HUDEP-2 (cell line): ENCODE results near the gene RBMS1.

Experiments
- DNase-seq, 76 experiments: peaks; one replicate each; lab custom pipeline; 2025; ENCODE audit not compliant: unreplicated experiment in 76 of 76; lab: John Stamatoyannopoulos, UW

Gene RBMS1

GRCh38 chr2:160389875-160390274 is 103.7 kb downstream of the RBMS1 start:
- DNase-seq, result no peak

DNA sequence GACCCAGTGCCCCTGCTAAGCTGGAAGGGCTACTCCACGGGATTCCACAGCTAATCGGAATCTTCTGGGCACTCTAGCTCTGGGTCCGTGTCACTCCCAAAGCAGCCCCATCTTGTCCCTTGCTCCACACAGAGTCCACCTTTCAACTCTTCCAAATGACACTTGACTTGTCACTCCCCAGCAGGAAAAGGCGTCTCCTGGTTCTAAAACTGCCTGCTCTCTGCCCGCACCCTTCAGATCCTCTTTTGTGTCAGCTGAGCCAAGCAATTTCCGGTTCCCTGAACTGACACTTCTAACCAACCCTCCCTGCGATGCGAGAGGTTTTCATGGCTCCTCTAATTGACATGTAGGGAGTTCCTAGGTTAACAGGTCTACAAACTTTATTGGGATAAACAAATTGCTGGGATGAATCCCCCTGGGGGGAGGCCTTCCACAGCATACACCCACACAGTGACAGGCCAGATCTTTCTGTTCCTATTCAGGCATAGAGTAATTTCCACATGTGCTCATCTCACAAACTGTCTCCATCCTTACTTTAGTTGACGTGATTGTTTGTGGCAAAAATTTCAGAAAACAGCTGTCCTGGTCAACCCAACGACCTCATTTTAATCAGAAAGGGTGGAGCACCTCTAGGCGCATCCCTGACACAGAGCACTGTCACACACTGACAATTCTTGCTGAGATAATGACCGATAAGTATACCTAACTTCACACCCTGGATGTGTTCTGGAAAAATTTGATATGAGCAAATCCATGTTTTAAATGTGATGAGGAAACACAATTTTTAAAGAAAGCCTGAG is 104.9 kb downstream of the RBMS1 start:
- peak in 5 of 76 experiments; percentile 4 to 26 (median 11) for DNase-seq

DNA sequence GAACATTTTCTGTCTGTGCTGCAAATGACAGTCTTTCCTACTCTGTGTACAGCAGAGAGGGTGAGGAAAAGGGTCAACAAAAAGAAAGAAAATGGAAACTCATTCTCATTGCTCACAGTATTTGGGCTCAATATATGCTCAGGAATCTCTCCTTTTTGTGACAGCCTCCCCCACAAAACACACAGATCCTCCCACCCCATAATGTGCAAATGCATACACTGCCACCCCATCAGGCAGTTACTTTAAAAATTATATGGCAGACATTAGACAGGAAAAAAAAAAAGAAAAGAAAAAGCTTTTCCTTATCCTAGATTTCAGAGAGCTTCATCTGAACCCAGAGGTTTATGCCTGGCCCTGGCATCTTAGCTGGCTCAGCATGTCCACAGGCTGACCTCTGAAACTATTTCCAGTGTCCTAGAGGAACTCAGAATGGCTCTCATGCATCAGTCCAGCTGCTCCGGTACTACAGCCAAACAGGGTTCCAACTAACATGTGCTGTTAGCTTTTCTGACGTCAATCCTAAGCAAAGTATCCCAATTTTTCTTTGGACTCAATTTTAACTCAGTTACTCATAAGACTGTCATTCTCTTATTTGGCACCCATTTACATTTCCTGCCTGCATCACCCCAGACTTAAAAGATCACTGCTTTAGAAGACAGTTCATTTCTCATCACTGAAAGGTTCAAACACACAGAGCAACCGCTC is 105.9 kb downstream of the RBMS1 start:
- no peak for DNase-seq

GRCh38 chr2:160384791-160385190 is 108.8 kb downstream of the RBMS1 start:
- no peak for DNase-seq

- DNase-seq, result peak in 8 of 76 experiments; percentile 4 to 30 (median 16)
Observed at GRCh38 chr2:160381425-160381951, 112.1 kb downstream of the RBMS1 start.

- DNase-seq, result no peak
Observed at GRCh38 chr2:160380611-160381010, 113.0 kb downstream of the RBMS1 start.

GRCh38 chr2:160380000-160380570 is 113.5 kb downstream of the RBMS1 start:
- no peak for DNase-seq

GRCh38 chr2:160379399-160379798 is 114.2 kb downstream of the RBMS1 start:
- DNase-seq, result no peak

DNA sequence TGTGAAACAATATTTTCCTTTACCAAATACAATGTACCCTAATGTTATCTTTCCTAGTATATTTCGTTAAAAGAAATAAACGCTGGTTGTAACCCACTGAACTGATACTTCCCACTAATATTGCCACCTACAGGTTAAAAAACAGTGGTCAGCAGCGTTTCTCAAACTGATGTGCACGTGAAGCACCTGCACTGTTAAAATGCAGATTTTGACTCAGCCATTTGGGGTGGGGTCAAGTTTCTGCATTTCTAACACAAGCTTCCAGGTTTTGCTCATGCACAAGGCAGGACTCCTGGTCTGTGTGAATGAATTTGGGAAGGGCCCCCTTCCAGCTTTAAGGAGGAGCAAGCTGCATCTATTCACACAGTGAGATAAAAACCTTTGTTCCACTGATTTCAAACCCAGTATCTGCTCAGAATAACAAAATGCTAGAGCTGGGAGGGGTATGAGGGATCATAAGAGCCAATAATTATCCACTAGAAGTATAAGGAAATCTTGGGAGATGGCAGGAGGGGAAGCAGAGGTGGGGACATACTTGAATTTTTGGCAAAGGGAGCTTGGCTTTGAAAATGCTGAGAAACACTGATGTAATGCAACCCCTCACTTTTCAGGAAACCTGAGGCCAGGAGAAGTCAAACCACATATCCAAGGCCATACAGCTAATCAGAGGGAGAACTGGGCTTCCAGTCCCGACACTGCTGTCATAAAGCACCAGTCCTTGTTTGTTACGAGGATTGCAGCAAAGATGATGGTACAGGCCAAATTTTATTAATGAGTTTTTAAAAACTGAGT is 116.2 kb downstream of the RBMS1 start:
- no peak for DNase-seq

- DNase-seq, result no peak
Observed at GRCh38 chr2:160376576-160376975, 117.0 kb downstream of the RBMS1 start.

- no peak for DNase-seq
Observed at GRCh38 chr2:160375802-160376469, 117.7 kb downstream of the RBMS1 start.

DNA sequence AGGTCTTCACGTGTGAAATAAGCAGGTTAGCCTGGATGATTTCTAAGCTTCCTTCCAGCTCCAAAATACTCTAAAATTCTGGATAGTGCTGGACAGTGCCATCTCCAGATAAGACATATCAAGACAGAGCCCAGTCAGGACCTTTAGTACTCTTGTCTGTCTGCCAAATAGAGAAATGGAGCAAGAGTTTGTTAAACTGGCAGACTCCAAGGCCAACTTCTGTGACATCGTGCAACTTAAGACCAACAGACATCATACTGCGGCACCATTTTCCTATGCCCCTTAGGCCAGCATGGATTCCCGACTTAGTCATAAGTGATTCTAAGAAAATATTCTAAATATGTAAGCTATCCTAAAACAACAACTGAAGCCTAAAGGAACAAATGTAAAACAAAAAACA is 118.6 kb downstream of the RBMS1 start:
- peak in 7 of 76 experiments; percentile 8 to 33 (median 17) for DNase-seq

GRCh38 chr2:160373666-160374065 is 119.9 kb downstream of the RBMS1 start:
- DNase-seq, result no peak

- DNase-seq, result no peak
Observed at GRCh38 chr2:160373263-160373662, 120.3 kb downstream of the RBMS1 start.

DNA sequence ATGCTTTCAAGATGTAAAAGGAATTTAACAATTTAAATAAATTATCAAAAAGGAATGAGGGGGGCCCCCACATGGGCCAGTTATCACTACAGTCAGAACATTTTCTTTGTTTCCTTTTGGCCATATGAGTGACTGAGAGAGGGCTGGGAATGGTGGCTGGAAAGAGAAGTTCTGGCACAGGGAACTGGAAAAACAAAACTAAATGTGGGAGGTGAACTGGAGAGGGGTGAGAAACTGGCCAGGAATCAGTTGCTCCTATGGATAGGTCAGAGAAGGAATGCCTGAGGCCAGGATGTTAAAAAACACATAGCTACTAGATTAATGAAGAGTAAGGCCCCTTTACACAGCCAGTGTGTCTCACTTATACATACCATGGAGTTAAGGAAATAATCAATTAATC is 121.0 kb downstream of the RBMS1 start:
- DNase-seq, result no peak

DNA sequence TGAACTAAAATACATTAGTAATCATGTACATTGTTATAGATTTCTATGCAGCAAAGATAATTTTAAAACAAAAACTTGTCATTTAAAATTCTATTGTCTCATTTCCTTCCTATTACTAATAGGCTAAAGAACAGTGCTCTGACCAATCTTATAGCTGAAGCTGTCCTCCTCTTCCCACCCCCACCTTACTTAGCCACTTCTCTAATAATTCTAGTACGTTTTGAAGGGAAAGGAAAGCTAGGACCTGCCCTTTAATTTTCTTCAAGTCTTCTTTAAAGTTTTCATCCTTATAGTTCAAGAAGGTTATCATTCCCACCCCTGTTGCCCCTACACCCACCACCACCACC is 121.6 kb downstream of the RBMS1 start:
- DNase-seq, result no peak

DNA sequence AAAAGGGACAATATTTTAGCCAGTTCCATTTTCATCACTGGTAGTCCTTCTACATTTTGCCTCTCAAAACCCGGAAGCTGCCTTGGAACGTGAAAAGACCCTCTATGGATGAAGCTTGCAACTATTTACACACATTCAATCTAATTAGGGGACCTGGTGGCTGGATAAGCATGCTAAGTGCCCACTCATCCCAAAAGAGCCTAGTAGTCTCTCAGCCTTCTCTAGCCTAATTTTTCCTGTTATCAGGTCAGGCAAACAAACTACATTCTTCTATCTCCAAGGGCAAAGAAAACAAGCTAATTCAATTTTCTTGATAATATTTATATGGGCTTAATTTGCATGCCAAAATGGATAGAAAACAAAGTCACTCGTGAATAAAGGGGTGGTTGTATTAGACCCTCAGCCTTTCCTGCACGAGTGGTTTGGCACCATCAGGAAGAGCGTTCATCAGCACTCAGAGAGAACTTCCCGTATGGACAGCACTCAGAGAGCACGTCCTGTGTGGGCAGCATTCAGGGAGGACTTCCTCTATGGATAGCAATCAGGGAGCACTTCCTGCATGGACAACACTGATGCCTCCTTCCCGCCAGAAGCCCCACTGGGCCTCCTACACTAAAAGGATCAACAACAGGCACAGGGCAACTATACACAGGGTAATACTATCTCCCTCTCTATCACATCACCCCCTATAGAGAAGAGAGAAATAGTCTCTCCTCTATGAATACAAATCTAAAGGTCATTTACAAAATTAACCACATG is 122.2 kb downstream of the RBMS1 start:
- no peak for DNase-seq

GRCh38 chr2:160368988-160369930 is 124.3 kb downstream of the RBMS1 start:
- no peak for DNase-seq
